ENCODE results near the gene MALT1.
A peak's percentile ranks its signal among the peaks of the same experiment; 100 is the strongest.

Gene MALT1, protein sequence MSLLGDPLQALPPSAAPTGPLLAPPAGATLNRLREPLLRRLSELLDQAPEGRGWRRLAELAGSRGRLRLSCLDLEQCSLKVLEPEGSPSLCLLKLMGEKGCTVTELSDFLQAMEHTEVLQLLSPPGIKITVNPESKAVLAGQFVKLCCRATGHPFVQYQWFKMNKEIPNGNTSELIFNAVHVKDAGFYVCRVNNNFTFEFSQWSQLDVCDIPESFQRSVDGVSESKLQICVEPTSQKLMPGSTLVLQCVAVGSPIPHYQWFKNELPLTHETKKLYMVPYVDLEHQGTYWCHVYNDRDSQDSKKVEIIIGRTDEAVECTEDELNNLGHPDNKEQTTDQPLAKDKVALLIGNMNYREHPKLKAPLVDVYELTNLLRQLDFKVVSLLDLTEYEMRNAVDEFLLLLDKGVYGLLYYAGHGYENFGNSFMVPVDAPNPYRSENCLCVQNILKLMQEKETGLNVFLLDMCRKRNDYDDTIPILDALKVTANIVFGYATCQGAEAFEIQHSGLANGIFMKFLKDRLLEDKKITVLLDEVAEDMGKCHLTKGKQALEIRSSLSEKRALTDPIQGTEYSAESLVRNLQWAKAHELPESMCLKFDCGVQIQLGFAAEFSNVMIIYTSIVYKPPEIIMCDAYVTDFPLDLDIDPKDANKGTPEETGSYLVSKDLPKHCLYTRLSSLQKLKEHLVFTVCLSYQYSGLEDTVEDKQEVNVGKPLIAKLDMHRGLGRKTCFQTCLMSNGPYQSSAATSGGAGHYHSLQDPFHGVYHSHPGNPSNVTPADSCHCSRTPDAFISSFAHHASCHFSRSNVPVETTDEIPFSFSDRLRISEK

DNA sequence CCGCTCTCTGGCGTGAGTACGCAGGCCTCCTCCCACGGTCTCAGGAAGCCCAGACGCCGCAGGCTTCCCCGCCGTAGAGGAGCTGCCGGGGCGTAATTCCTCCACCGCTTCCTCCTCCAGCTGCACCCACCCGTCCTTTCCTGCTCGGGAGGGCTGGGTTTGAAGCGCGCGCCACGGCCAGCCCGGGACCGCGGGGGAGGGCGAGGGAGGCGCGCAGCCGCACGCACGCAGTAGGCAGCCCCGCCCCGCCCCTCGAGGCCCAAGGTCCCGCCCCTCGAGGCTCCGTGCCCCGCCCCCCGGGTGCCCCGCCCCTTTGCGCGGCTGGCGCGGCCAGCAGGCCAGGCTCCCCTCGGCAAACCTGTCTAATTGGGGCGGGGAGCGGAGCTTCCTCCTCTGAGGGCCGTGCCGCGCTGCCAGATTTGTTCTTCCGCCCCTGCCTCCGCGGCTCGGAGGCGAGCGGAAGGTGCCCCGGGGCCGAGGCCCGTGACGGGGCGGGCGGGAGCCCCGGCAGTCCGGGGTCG lies at the start of gene MALT1:
MALT1 (plus strand) TSS at position 355 of the 521 bp plus-strand sequence. CDS start 179 bp downstream, outside the sequence.
- TF ChIP-seq, protein P1, sequence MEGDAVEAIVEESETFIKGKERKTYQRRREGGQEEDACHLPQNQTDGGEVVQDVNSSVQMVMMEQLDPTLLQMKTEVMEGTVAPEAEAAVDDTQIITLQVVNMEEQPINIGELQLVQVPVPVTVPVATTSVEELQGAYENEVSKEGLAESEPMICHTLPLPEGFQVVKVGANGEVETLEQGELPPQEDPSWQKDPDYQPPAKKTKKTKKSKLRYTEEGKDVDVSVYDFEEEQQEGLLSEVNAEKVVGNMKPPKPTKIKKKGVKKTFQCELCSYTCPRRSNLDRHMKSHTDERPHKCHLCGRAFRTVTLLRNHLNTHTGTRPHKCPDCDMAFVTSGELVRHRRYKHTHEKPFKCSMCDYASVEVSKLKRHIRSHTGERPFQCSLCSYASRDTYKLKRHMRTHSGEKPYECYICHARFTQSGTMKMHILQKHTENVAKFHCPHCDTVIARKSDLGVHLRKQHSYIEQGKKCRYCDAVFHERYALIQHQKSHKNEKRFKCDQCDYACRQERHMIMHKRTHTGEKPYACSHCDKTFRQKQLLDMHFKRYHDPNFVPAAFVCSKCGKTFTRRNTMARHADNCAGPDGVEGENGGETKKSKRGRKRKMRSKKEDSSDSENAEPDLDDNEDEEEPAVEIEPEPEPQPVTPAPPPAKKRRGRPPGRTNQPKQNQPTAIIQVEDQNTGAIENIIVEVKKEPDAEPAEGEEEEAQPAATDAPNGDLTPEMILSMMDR (conservative IDR thresholded peaks at IDR 0.05) = no peak
- TF ChIP-seq ZFX (IDR thresholded peaks at IDR 0.05) = no peak

DNA sequence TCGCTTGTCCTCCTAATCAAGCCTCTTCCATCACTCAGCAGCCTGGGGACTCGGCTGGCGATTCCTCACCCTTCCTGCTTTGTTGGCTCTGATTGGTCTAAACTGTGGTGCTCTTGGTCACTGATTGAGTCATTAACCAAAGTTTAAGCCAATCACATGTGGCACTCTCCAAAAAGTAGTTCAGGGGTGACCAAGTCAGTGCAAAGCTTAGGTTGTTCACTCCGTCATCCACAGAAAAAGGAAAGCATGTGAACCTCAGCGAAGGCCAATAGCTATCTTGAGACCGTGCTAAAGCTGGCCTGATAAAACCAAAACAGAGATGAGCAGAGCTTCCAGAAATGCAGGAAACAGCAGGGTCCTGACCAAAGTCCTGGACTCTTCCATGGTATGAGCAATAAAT lies 47.3 kb upstream of the MALT1 start:
- H3K27ac ChIP-seq = no peak overlapping the region
- no peak for TF ChIP-seq ZFX (IDR thresholded peaks at IDR 0.05)
- TF ChIP-seq, protein P1 (conservative IDR thresholded peaks at IDR 0.05) = no peak

More for the DNA sequence above, at the start of gene MALT1:
- H3K27ac ChIP-seq = peak within 1 kb of the TSS; percentile 90

DNA sequence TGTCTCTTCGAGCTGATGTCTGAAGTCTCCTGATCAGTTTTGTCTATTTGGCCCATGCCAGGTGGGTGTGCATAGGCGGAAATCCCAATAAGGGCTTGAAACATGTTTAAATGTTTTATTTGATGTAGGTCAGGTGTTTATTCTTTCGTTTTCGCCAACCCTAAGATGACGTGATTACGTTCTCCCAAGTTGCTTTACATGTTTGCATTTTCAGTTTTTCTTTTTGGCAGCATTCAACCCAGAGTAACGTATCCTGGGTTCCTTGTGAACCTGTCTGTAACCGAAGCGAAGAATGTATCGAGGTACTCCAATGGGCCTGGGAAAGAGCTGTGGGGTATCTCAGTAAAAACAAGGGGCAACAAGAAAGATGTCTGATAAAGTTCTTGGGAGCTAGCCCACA lies 45.4 kb upstream of the MALT1 start:
- TF ChIP-seq ZFX (IDR thresholded peaks at IDR 0.05) = no peak
- TF ChIP-seq, protein P1 (conservative IDR thresholded peaks at IDR 0.05) = no peak
- no peak overlapping the region for H3K27ac ChIP-seq

DNA sequence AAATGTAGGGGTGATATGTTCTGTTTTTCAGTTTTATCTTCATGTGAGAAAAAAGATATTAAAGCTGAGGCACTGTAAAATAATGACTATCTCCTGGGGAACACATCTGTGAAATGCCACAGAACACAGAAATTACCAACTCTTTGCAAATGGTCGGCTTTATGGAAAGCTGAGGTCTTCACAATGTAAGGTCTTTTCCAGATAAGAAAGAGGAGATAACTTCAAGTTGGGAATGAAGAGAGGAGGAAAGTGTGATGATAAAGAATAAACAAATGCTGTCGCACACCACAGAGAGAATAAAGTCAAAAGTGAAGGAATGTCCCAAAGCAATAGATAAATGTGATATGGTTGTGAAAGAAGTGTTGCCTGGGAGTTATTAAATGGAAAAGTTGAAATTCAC lies 41.2 kb upstream of the MALT1 start:
- no peak overlapping the region for H3K27ac ChIP-seq
- no peak for TF ChIP-seq ZFX (IDR thresholded peaks at IDR 0.05)

DNA sequence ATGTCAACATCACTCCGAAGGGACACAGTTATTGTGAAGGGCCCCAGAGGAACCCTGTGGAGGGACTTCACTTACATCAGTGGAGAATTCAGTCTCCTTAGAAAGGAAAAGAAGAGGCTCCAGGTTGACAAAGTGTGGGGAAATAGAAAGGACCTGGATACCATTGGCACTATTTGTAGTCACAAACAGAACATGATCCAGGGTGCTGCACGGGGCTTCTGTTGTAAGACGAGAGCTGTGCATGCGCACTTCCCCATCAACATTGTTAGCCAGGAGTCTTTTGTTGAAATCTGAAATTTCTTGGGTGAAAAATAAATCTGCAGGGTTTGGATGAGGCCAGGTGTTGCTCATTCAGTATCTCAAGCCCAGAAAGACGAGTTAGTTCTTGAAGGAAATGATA lies 40.0 kb upstream of the MALT1 start:
- no peak overlapping the region for H3K27ac ChIP-seq
- TF ChIP-seq, protein P1 (conservative IDR thresholded peaks at IDR 0.05) = no peak
- no peak for TF ChIP-seq ZFX (IDR thresholded peaks at IDR 0.05)

DNA sequence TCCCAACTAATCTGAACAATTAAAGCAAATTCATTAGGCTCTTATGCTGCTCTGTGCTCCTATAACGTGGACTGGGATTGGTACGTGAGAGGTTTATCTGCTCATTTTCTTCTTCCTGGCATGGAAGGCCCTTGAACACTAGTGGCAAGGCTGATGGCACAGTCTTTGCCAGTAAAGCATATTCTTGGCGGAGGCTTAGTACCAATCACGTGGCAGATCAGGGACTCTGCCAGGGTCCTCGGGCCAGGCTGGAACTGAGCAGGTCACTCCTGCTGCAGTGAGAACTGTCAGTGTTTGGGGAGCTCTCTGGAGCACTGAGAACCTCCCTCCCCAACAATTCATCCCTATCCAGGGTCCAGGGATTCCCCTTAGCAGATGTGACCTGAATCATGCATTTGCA lies 38.7 kb upstream of the MALT1 start:
- TF ChIP-seq, protein P1 (conservative IDR thresholded peaks at IDR 0.05) = no peak
- TF ChIP-seq ZFX (IDR thresholded peaks at IDR 0.05) = no peak
- H3K27ac ChIP-seq = no peak overlapping the region

DNA sequence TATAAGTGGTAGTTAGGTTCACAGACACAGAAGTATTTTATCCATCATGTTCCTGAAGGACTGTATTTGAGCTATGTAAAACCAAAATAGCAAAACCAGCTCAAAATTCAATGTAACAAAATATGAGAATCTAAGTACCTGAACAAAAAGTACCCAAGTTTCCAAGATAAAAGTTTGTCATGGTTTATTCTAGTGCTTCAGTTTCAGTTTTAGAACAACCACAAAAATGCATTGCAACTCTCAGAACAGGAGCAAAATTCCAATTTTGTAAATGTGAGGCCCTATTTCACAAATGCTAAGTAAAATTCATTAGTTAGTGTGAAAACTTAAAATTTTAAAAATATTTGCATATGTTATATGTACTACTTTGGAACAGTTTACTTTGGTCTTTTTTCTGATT lies 37.4 kb upstream of the MALT1 start:
- TF ChIP-seq ZFX (IDR thresholded peaks at IDR 0.05) = no peak
- TF ChIP-seq, protein P1 (conservative IDR thresholded peaks at IDR 0.05) = no peak
- H3K27ac ChIP-seq = no peak overlapping the region

Data from C4-2B (cell line).